GM12878 (cell line): ENCODE data around the gene TPCN1. TPM values are rescaled to one million over a fixed set of nuclear protein-coding genes. Genes with fewer than 3 reads are reported as not detected.

ENCODE experiments used
- ATAC-seq: fragments of 200-7000 bp; cut with Tn5 transposase; 3 replicates; pipeline ENCODE4 v1.9.1; 2020; ENCODE audit warnings: mild to moderate bottlenecking, moderate library complexity
- BruUV-seq: library from RNA; stranded (reverse); fragments of 400-500 nt; replicated peaks from 2 replicates; lab custom pipeline; 2021; lab: Mats Ljungman, UMichigan
- CTCF ChIA-PET: fragments of 300-600 bp; sonication (Branson Sonifier 250); formaldehyde crosslinking; extraction: SDS; loops from one replicate; lab custom pipeline; 2021; ENCODE audit warnings: inconsistent platforms; lab: Yijun Ruan, JAX
- POLR2A ChIA-PET: fragments of 350-600 bp; formaldehyde crosslinking; extraction: SDS; loops from one replicate; lab custom pipeline; 2021; ENCODE audit warnings: inconsistent platforms; lab: Charles Lee
- RAD21 ChIA-PET: fragments of 300-600 bp; sonication (Branson Sonifier 250); formaldehyde crosslinking; loops from one replicate; lab custom pipeline; 2023; ENCODE audit warnings: antibody characterized with exemption; ENCODE audit not compliant: unreplicated experiment; lab: Charles Lee
- SMC1A ChIA-PET: fragments of 300-600 bp; sonication (Branson Sonifier 250); formaldehyde crosslinking; loops from one replicate; lab custom pipeline; 2023; ENCODE audit not compliant: unreplicated experiment, uncharacterized antibody; lab: Charles Lee
- DNase-seq: peaks from one replicate; pipeline ENCODE4 v3.0.0-alpha.2; 2011; ENCODE audit warnings: low read depth, low spot score
- FAIRE-seq: peaks from 3 replicates; lab custom pipeline; 2011; peaks lifted over from hg19 to GRCh38; lab: Jason Lieb, UNC
- H2AFZ ChIP-seq: 2 replicates; pipeline ENCODE4 v1.6.0; 2011; ENCODE audit warnings: low read depth, low read length, control low read depth; ENCODE audit not compliant: control insufficient read depth
- H3K27ac ChIP-seq: 2 replicates; pipeline ENCODE4 v1.5.1; 2011; ENCODE audit warnings: control low read depth; ENCODE audit not compliant: control insufficient read depth, insufficient read depth
- H3K27me3 ChIP-seq, 2 experiments: replicated peaks in 1 of 2; 2 replicates each; pipeline versions ENCODE4 v1.6.0 to v1.6.1; 2011; ENCODE audit warnings: low read length in 1 of 2; ENCODE audit not compliant: control insufficient read depth in 2 of 2, insufficient read depth in 2 of 2
- H3K36me3 ChIP-seq, 2 experiments: 2 replicates each; pipeline ENCODE4 v1.5.1; 2011; ENCODE audit warnings: low read length in 1 of 2; ENCODE audit not compliant: control insufficient read depth in 2 of 2, insufficient read depth in 2 of 2
- H3K4me1 ChIP-seq: 2 replicates; pipeline ENCODE4 v1.6.1; 2011; ENCODE audit warnings: mild to moderate bottlenecking, low read length, moderate library complexity, mixed read lengths; ENCODE audit not compliant: control insufficient read depth, insufficient read depth
- H3K4me2 ChIP-seq: 2 replicates; pipeline ENCODE4 v1.6.0; 2011; ENCODE audit warnings: control low read depth; ENCODE audit not compliant: control insufficient read depth, insufficient read depth
- H3K4me3 ChIP-seq: fragments of 200-600 bp; sonication (generic); 2 replicates; pipeline ENCODE4 v1.5.1; 2016
- H3K79me2 ChIP-seq: 2 replicates; pipeline ENCODE4 v1.6.0; 2011; ENCODE audit warnings: low read length; ENCODE audit not compliant: control insufficient read depth, insufficient read depth
- H3K9ac ChIP-seq: 2 replicates; pipeline ENCODE4 v1.8.0; 2011; ENCODE audit warnings: low read length, control low read depth, mixed read lengths; ENCODE audit not compliant: control insufficient read depth, insufficient read depth
- H3K9me3 ChIP-seq: replicated peaks from 3 replicates; pipeline ENCODE4 v1.5.1; 2011; ENCODE audit warnings: mild to moderate bottlenecking, low read length; ENCODE audit not compliant: control insufficient read depth, insufficient read depth
- H4K20me1 ChIP-seq: 2 replicates; pipeline ENCODE4 v1.6.0; 2011; ENCODE audit not compliant: control insufficient read depth, insufficient read depth
- ATF7 ChIP-seq: fragments of 450-650 bp; IDR thresholded peaks from 2 replicates; pipeline ENCODE4 v1.6.1; 2016; ENCODE audit warnings: low read depth, mild to moderate bottlenecking
- HCFC1 ChIP-seq: fragments of 150-350 bp; IDR thresholded peaks from 2 replicates; pipeline ENCODE4 v1.6.1; 2014; ENCODE audit warnings: low read length
- HDAC2 ChIP-seq: fragments of 200-600 bp; sonication (generic); IDR thresholded peaks from 2 replicates; pipeline ENCODE4 v1.6.1; 2017
- SMARCA5 ChIP-seq: fragments of 450-650 bp; IDR thresholded peaks from 2 replicates; pipeline ENCODE4 v1.6.1; 2017; ENCODE audit warnings: mild to moderate bottlenecking
- ZNF217 ChIP-seq: fragments of 450-650 bp; IDR thresholded peaks from 2 replicates; pipeline ENCODE4 v1.6.1; 2017; ENCODE audit warnings: antibody characterized with exemption, mild to moderate bottlenecking
- WGBS: methylation state at CpG from one replicate; pipeline ENCODE4 v1.1.6; 2016; ENCODE audit warnings: low lambda C conversion rate; ENCODE audit not compliant: insufficient replicate concordance, insufficient coverage; ENCODE audit errors: missing lambda C conversion rate; 5-methylcytosine and 5-hydroxymethylcytosine counted together
- in situ Hi-C: fragments of 300-500 bp; cut with MboI; formaldehyde crosslinking; loops from 9 replicates; pipeline ENCODE4 v1.14.3; 2018; ENCODE audit warnings: mixed read lengths
- intact Hi-C: fragments of 100-400 bp; cut with micrococcal nuclease; formaldehyde crosslinking; loops from one replicate; pipeline ENCODE4 v1.14.2; 2022; ENCODE audit not compliant: unreplicated experiment
- polyA plus RNA-seq, 11 experiments: library from polyadenylated mRNA; depleted of rRNA in 4 of 11; unstranded in 6 of 11; stranded (reverse) in 5 of 11; fragments of >200 nt; fragmentation: Nextera tagmentation in 4 of 11; fragmentation: Illumina TruSeq in 1 of 11; extraction: Ambion mirVana in 4 of 11; extraction: Trizol in 1 of 11; gene quantifications; 1 replicate in 1 of 11; 2 replicates in 10 of 11; pipeline versions ENCODE4 v1.2.1 to v1.2.3, GENCODE V29; 2011 to 2016; ENCODE audit warnings: inconsistent platforms in 2 of 11, missing spikeins in 2 of 11, low read depth in 1 of 11
- total RNA-seq, 4 experiments: library from RNA; depleted of rRNA in 3 of 4; stranded (reverse); fragments of >200 nt in 3 of 4; fragmentation: Illumina TruSeq in 1 of 4; extraction: Trizol in 1 of 4; gene quantifications; 2 replicates each; pipeline versions ENCODE4 v1.2.1 to v1.2.3, GENCODE V29; 2013 to 2021

TPCN1 gene
- total and polyA plus RNA-seq, 10 of the 15 experiments (the other 5 are each of a cell fraction or from before 2014, with no cell fraction given): 0.79 to 30.9 (median 19.4) TPM

GRCh38 chr12:113227686-113228391, 6.6 kb downstream of the TPCN1 start (continued):
- TF ChIP-seq HCFC1: no peak

- BruUV-seq: no TSS peak
- H3K4me3 ChIP-seq: no peak overlapping the region
- H4K20me1 ChIP-seq: no peaks in the 10 kb centered on the region
- POLR2A ChIA-PET: interaction anchor here (2.5 to 7.6 kb wide), 5 partner anchors 6 to 42 kb away, joined by 12 to 74 read pairs (median 24); partner anchors contain the start of genes DDX54, RITA1 and TPCN1
- DNase-seq (no peak), FAIRE-seq (no peak), ATAC-seq (no peak)
- H3K27me3 ChIP-seq: no peaks in the 10 kb centered on the region
- intact Hi-C loops: loop anchor here (1.0 kb wide), 1 partner anchor 20 kb away; no protein-coding TSS in a partner anchor
- peaks cover 67% of the 10 kb centered on the region for H3K4me1 ChIP-seq
- H3K4me2 ChIP-seq: peak overlapping the region; percentile 36
- peak overlapping the region; percentile 97 for H3K27ac ChIP-seq
- H3K9ac ChIP-seq: peak overlapping the region; percentile 49
- RAD21 ChIA-PET: interaction anchor here (2.8 to 3.6 kb wide), 2 partner anchors 19 to 25 kb away, joined by 18 to 35 read pairs; no protein-coding TSS in a partner anchor
- CTCF ChIA-PET: interaction anchor here (0.6 to 3.1 kb wide), 4 partner anchors 24 to 196 kb away, joined by 3 to 14 read pairs (median 6); no protein-coding TSS in a partner anchor
- no peak overlapping the region for H2AFZ ChIP-seq
- H3K36me3 ChIP-seq: peaks cover 7 to 30% of the 10 kb centered on the region in 2 experiments
- in situ Hi-C loops: no loop called here
- H3K79me2 ChIP-seq: peaks cover 18% of the 10 kb centered on the region
- 0 out of 2 replicates have a peak, but pooled peaks have one; percentile 82 for TF ChIP-seq HDAC2
- peak; percentile 66; the same call in 1 of the 2 replicates for TF ChIP-seq ZNF217
- TF ChIP-seq SMARCA5: peak; percentile 73; the same call in 1 of the 2 replicates
- no peak for TF ChIP-seq ATF7
- SMC1A ChIA-PET: interaction anchor here (0.6 to 15.7 kb wide), 5 partner anchors 16 to 128 kb away, joined by 3 to 237 read pairs (median 24); partner anchors contain the start of genes DDX54 and RITA1
- H3K9me3 ChIP-seq: no peaks in the 10 kb centered on the region
- WGBS: 85% methylated on average over 5 of the region's 5 CpGs
Observed at GRCh38 chr12:113228394-113229028, 7.2 kb downstream of the TPCN1 start.
